Lower leg skin (tissue), 4 donors: ENCODE measurements around the gene UBR3. TPM values are rescaled to one million over a fixed set of nuclear protein-coding genes. Genes with fewer than 3 reads are reported as not detected.
"Not testable (repeated sequence)": the region's sequence is repeated elsewhere in the genome, so short reads cannot be mapped to it uniquely, and the experiment has no call there.

Experiments used
- DNase-seq, 2 donors: peaks; one replicate each; pipeline ENCODE4 v3.0.0-alpha.2; 2019; ENCODE audit warnings: low spot score in 2 of 2
- H3K4me3 ChIP-seq: fragments of 200-600 bp; sonication (generic); 2 replicates; pipeline ENCODE4 v1.5.1; 2017; ENCODE audit warnings: mild to moderate bottlenecking, low read depth; ENCODE audit not compliant: poor library complexity, severe bottlenecking
- POLR2A ChIP-seq, 2 donors: fragments of 450-650 bp; IDR thresholded peaks; one replicate each; pipeline ENCODE4 v1.6.1; 2016 to 2017; ENCODE audit warnings: antibody characterized with exemption in 2 of 2, mild to moderate bottlenecking in 1 of 2, moderate library complexity in 1 of 2
- WGBS, 2 donors: methylation state at CpG; one replicate each; pipeline ENCODE4 v1.1.5; 2018; 5-methylcytosine and 5-hydroxymethylcytosine counted together
- intact Hi-C: fragments of 100-400 bp; cut with DNase I; formaldehyde crosslinking; loops from one replicate; pipeline ENCODE4 v1.15.0; 2023; ENCODE audit warnings: low total_unique reads
- total RNA-seq, 4 donors: library from RNA; depleted of rRNA; stranded (reverse); fragments of >200 nt; gene quantifications; one replicate each; pipeline ENCODE4 v1.1.0, GENCODE V29; 2016
- TF ChIP-seq, protein P1 (sequence below), 3 donors: fragments of 450-650 bp; IDR thresholded peaks; one replicate each; pipeline ENCODE4 v1.5.1; 2016; ENCODE audit warnings: antibody characterized with exemption in 3 of 3, mild to moderate bottlenecking in 3 of 3, moderate library complexity in 2 of 3

UBR3 gene
- total RNA-seq, 4 donors from 2014 or later, result 40.8 to 64.7 (median 50.5) TPM

DNA sequence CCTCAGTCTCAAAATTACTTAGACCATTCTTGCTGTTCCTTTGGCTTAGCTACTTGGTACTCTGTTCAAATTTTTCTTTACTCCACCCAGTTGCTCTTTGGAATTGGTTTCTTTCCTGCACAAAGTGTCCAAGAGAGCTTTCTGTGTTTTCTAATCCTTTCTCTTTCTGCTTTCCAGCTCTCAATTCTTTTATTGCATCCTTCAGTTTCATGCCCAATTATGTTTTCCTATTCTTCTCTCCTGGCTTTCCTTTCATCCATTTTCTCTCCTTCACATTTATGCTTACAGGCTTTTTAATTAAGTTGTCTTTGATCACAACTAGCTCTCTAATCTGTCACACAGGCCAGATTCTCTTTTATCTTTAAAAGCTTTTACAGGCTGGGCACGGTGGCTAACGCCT is 38.2 kb downstream of the UBR3 start:
- WGBS, 2 donors, result 57 to 64% methylated on average over 2 of the region's 2 CpGs
- no peak for DNase-seq
- intact Hi-C loops, result no loop called here
- no peak overlapping the region for H3K4me3 ChIP-seq
- TF ChIP-seq, protein P1, sequence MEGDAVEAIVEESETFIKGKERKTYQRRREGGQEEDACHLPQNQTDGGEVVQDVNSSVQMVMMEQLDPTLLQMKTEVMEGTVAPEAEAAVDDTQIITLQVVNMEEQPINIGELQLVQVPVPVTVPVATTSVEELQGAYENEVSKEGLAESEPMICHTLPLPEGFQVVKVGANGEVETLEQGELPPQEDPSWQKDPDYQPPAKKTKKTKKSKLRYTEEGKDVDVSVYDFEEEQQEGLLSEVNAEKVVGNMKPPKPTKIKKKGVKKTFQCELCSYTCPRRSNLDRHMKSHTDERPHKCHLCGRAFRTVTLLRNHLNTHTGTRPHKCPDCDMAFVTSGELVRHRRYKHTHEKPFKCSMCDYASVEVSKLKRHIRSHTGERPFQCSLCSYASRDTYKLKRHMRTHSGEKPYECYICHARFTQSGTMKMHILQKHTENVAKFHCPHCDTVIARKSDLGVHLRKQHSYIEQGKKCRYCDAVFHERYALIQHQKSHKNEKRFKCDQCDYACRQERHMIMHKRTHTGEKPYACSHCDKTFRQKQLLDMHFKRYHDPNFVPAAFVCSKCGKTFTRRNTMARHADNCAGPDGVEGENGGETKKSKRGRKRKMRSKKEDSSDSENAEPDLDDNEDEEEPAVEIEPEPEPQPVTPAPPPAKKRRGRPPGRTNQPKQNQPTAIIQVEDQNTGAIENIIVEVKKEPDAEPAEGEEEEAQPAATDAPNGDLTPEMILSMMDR (IDR thresholded peaks at IDR 0.05), result no peak
- TF ChIP-seq POLR2A (IDR thresholded peaks at IDR 0.05), result no peak

DNA sequence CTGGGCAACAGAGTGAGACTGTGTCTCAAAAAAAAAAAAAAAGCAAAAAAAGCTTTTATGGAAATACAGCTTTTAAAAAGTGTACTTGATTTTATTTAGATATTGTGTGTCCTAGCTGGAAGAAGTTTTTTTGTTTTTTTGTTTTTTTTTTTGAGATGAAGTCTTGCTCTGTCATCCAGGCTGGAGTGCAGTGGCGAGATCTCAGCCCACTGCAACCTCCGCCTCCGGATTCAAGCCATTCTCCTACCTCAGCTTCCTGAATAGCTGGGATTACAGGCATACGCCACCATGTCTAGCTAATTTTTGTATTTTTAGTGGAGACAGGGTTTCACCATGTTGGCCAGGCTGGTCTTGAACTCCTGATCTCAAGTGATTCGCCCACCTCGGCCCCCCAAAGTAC is 39.0 kb downstream of the UBR3 start:
- H3K4me3 ChIP-seq, DNase-seq, intact Hi-C loops: not testable (repeated sequence)
- WGBS, 2 donors, result 84 to 93% methylated on average over 6 of the region's 6 CpGs

DNA sequence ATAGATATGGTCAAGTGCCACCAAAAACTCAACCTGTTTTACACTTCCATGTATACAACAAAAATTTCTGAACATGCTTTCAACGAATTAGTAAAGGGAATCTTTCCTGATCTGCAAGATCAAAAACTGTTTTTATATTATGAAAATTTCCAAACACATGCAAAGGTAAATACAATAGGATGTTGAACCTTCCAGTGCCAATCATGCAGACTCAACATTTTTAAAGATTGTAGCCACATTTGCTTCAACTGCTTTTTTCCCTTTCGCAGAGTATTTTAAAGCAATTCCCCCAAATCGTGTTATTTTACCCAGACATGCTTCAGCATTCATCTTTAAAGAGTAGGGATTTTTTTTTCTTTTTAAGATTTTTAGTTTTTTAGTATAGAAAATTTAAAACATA is 40.3 kb downstream of the UBR3 start:
- TF ChIP-seq, protein P1 (IDR thresholded peaks at IDR 0.05), result no peak
- TF ChIP-seq POLR2A (IDR thresholded peaks at IDR 0.05), result no peak
- WGBS, 2 donors, result 85 to 93% methylated on average over 3 of the region's 3 CpGs
- intact Hi-C loops, result no loop called here
- no peak overlapping the region for H3K4me3 ChIP-seq
- DNase-seq, result no peak

DNA sequence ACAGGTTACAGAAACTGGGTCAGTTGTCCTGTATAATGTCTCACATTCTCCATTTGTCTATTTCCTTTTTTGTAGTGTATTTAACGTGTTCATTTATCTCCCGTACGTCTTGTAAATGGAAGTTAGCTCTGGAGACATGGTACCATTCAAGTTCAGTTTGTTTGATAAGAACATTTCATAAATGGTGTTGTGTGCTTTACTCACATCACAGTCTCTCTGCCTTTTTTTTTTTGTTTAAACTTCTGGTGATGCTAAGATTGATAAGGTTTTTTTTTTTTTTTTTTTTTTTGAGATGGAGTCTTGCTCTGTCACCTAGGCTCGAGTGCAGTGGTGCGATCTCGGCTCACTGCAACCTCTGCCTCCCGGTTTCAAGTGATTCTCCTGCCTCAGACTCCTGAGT is 41.7 kb downstream of the UBR3 start:
- no peak for TF ChIP-seq POLR2A (IDR thresholded peaks at IDR 0.05)
- TF ChIP-seq, protein P1 (IDR thresholded peaks at IDR 0.05), result no peak
- 90 to 93% methylated on average over 7 of the region's 7 CpGs for WGBS, 2 donors

DNA sequence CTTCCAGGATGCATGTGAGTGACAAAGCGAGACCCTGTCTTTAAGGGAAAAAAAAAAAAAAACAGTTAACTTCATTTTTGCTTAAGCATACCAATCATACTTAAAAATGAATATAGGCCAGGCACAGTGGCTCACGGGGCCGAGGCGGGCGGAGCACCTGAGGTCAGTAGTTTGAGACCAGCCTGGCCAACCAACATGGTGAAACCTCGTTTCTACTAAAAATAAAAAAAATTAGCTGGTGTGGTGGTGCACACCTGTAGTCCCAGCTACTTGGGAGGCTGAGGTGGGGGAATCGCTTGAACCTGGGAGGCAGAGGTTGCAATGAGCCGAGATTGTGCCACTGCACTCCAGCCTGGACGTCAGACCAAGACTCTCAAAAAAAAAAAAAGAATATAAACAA is 44.1 kb downstream of the UBR3 start:
- intact Hi-C loops, result not testable (repeated sequence)

More for the DNA sequence above, 41.7 kb downstream of the UBR3 start:
- intact Hi-C loops, result no loop called here
- no peak for DNase-seq
- no peak overlapping the region for H3K4me3 ChIP-seq

DNA sequence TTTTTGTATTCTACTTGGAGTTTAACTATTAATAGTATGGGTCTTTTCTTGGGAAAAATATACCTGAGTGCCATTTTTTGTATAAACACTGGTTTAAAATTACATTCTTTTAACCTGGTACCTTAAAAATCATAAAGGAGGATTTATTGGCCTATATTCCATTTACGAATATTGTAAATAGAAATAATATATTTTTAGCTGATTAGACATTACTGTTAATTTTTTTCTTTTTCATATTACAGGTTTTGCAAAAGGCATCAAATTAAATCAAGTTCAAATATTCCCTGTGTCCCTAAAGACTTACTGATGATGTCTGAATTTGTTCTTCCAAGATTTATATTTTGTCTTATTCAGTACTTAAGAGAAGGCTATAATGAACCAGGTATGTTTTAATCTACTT is 44.7 kb downstream of the UBR3 start:
- WGBS, 2 donors, result 92 to 100% methylated on average over 1 of the region's 1 CpG
- TF ChIP-seq, protein P1 (IDR thresholded peaks at IDR 0.05), result no peak
- TF ChIP-seq POLR2A (IDR thresholded peaks at IDR 0.05), result no peak
- intact Hi-C loops, result no loop called here

More for the DNA sequence above, 44.1 kb downstream of the UBR3 start:
- 86 to 95% methylated on average over 9 of the region's 9 CpGs for WGBS, 2 donors
- not testable (repeated sequence) for H3K4me3 ChIP-seq, DNase-seq

DNA sequence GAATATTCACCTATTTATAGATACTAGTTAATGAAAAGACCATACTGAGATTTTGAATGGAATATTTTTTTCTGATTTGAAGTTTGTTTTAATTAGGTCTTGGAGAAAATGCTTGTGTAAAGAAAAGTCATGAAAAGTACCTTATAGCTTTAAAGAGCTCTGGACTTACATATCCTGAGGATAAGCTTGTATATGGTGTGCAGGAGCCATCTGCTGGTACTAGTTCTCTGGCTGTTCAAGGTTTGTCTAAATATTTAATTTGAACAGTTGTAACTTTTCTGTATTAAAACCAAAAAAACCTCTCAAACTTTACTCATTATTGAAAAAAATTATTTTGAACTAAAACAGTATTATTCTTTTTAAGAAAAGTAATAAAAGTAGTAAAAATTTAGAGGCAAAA is 50.1 kb downstream of the UBR3 start:
- intact Hi-C loops, result no loop called here
- TF ChIP-seq POLR2A (IDR thresholded peaks at IDR 0.05), result no peak
- TF ChIP-seq, protein P1 (IDR thresholded peaks at IDR 0.05), result no peak
- H3K4me3 ChIP-seq, result no peak overlapping the region
- DNase-seq, result no peak

More for the DNA sequence above, 44.7 kb downstream of the UBR3 start:
- DNase-seq, result no peak
- H3K4me3 ChIP-seq, result no peak overlapping the region
